ENCODE measurements around the gene TMEM236. TPM values are rescaled to one million over a fixed set of nuclear protein-coding genes. Genes with fewer than 3 reads are reported as not detected.
A peak's percentile ranks its signal among the peaks of the same experiment; 100 is the strongest.

The TMEM236 gene
- total RNA-seq, 2 experiments from 2014 or later = 0.05 to 0.06 TPM

GRCh38 chr10:17842641-17843040 lies 90.6 kb downstream of the TMEM236 start:
- intact Hi-C loops (cut with DNase I, micrococcal nuclease) = loop anchor here in 1 of 2 experiments (10.0 kb wide), 1 partner anchor 262 kb away; no protein-coding TSS in a partner anchor
- no peak for TF ChIP-seq CTCF (IDR thresholded peaks at IDR 0.05)
- POLR2A ChIA-PET = no interaction called here
- H3K27ac Mint-ChIP-seq = no peak overlapping the region
- no peaks in the 10 kb centered on the region for H3K9me3 ChIP-seq (ENCODE audit: control insufficient read depth in 1 of 2, insufficient read depth in 1 of 2, low read length in 2 of 2)
- H3K27ac ChIP-seq (ENCODE audit: low read depth in 1 of 2, low read length in 2 of 2) = no peak overlapping the region
- H3K27me3 ChIP-seq (ENCODE audit: control insufficient read depth in 1 of 2, insufficient read depth in 2 of 2, low read length in 2 of 2) = peaks cover 0 to 3% of the 10 kb centered on the region in 2 experiments
- no peaks in the 10 kb centered on the region for H3K9me3 Mint-ChIP-seq
- DNase-seq (no peak), ATAC-seq (ENCODE audit: poor library complexity) (no peak)
- no peaks in the 10 kb centered on the region for H3K36me3 ChIP-seq (ENCODE audit: insufficient read depth, low read length)
- peaks cover 13% of the 10 kb centered on the region for H3K27me3 Mint-ChIP-seq
- H3K4me1 Mint-ChIP-seq (ENCODE audit: low read depth) = peaks cover 5% of the 10 kb centered on the region
- CTCF ChIA-PET = no interaction called here
- no peaks in the 10 kb centered on the region for H3K4me1 ChIP-seq (ENCODE audit: insufficient read depth, low read length)
- no peak overlapping the region for H3K4me3 Mint-ChIP-seq
- no peak overlapping the region for H3K4me3 ChIP-seq (ENCODE audit: low read length)
- no peaks in the 10 kb centered on the region for H3K36me3 Mint-ChIP-seq (ENCODE audit: low read depth)

- Mint-ChIP-seq H3K9me3 (no peaks in the 10 kb centered on the region), H3K36me3 (ENCODE audit: low read depth) (no peaks in the 10 kb centered on the region), H3K27ac (no peak overlapping the region), H3K27me3 (peaks cover 5% of the 10 kb centered on the region), H3K4me3 (no peak overlapping the region), H3K4me1 (ENCODE audit: low read depth) (peaks cover 10% of the 10 kb centered on the region)
- DNase-seq = peak in 3 of 14 experiments; percentile 14 to 23 (median 16)
- peaks cover 0 to 3% of the 10 kb centered on the region in 2 experiments for H3K27me3 ChIP-seq (ENCODE audit: control insufficient read depth in 1 of 2, insufficient read depth in 2 of 2, low read length in 2 of 2)
- H3K4me1 ChIP-seq (ENCODE audit: insufficient read depth, low read length) = no peaks in the 10 kb centered on the region
- TF ChIP-seq CTCF (IDR thresholded peaks at IDR 0.05) = no peak
- H3K9me3 ChIP-seq (ENCODE audit: control insufficient read depth in 1 of 2, insufficient read depth in 1 of 2, low read length in 2 of 2) = no peaks in the 10 kb centered on the region
- H3K4me3 ChIP-seq (ENCODE audit: low read length) = no peak overlapping the region
- H3K36me3 ChIP-seq (ENCODE audit: insufficient read depth, low read length) = no peaks in the 10 kb centered on the region
- H3K27ac ChIP-seq (ENCODE audit: low read depth in 1 of 2, low read length in 2 of 2) = no peak overlapping the region
- CTCF ChIA-PET = no interaction called here
- peak; percentile 29 for ATAC-seq (ENCODE audit: poor library complexity)
- POLR2A ChIA-PET = no interaction called here
- intact Hi-C loops (cut with DNase I, micrococcal nuclease) = loop anchor here in 1 of 2 experiments (10.0 kb wide), 1 partner anchor 257 kb away; no protein-coding TSS in a partner anchor
These were observed 95.7 kb downstream of the TMEM236 start for GRCh38 chr10:17847585-17848296.

GRCh38 chr10:17848646-17849045 lies 96.6 kb downstream of the TMEM236 start:
- ATAC-seq (ENCODE audit: poor library complexity) (no peak), DNase-seq (no peak)
- Mint-ChIP-seq H3K36me3 (ENCODE audit: low read depth) (no peaks in the 10 kb centered on the region), H3K4me3 (no peak overlapping the region), H3K27ac (no peak overlapping the region), H3K4me1 (ENCODE audit: low read depth) (peaks cover 10% of the 10 kb centered on the region), H3K9me3 (no peaks in the 10 kb centered on the region), H3K27me3 (peaks cover 5% of the 10 kb centered on the region)
- POLR2A ChIA-PET = interaction anchor here (1.0 kb wide), 1 partner anchor 21 kb away, joined by 3 read pairs; no protein-coding TSS in a partner anchor
- Histone ChIP-seq H3K36me3 (ENCODE audit: insufficient read depth, low read length) (no peaks in the 10 kb centered on the region), H3K27me3 (ENCODE audit: control insufficient read depth in 1 of 2, insufficient read depth in 2 of 2, low read length in 2 of 2) (peaks cover 0 to 3% of the 10 kb centered on the region in 2 experiments), H3K27ac (ENCODE audit: low read depth in 1 of 2, low read length in 2 of 2) (no peak overlapping the region), H3K4me1 (ENCODE audit: insufficient read depth, low read length) (no peaks in the 10 kb centered on the region), H3K9me3 (ENCODE audit: control insufficient read depth in 1 of 2, insufficient read depth in 1 of 2, low read length in 2 of 2) (no peaks in the 10 kb centered on the region), H3K4me3 (ENCODE audit: low read length) (no peak overlapping the region)
- TF ChIP-seq CTCF (IDR thresholded peaks at IDR 0.05) = no peak
- intact Hi-C loops (cut with DNase I, micrococcal nuclease) = loop anchor here in 1 of 2 experiments (10.0 kb wide), 1 partner anchor 256 kb away; no protein-coding TSS in a partner anchor
- CTCF ChIA-PET = no interaction called here

Small RNAs within 50 kb of the gene (microRNA-seq; reads per million reads assigned to microRNA genes)
- gene MIR511 (ENCODE audit: borderline microRNAs expressed, borderline replicate concordance) = not detected

Other genes starting within 250 kb of the TMEM236 start
- under 1 TPM; 0.75 to 0.77 TPM for gene HACD1, start 134.8 kb upstream of the TMEM236 start, total RNA-seq
- 10 to 100 TPM; 52.4 to 53.3 TPM for gene STAM, start 108.0 kb upstream of the TMEM236 start, total RNA-seq
- under 1 TPM; 0.08 TPM for gene MRC1, start 57.1 kb downstream of the TMEM236 start, total RNA-seq
- not detected for gene SLC39A12, start 199.7 kb downstream of the TMEM236 start, total RNA-seq

Measured in CD4-positive, alpha-beta T cell (primary cell).